Right hindlimb (tissue), 1 donor: Measurements from ENCODE around the gene SPTBN4.
"Not testable (repeated sequence)": the region's sequence is repeated elsewhere in the genome, so short reads cannot be mapped to it uniquely, and the experiment has no call there.

Source experiments
- DNase-seq: peaks from one replicate; pipeline ENCODE4 v3.0.0-alpha.2; 2018

SPTBN4 gene

DNA sequence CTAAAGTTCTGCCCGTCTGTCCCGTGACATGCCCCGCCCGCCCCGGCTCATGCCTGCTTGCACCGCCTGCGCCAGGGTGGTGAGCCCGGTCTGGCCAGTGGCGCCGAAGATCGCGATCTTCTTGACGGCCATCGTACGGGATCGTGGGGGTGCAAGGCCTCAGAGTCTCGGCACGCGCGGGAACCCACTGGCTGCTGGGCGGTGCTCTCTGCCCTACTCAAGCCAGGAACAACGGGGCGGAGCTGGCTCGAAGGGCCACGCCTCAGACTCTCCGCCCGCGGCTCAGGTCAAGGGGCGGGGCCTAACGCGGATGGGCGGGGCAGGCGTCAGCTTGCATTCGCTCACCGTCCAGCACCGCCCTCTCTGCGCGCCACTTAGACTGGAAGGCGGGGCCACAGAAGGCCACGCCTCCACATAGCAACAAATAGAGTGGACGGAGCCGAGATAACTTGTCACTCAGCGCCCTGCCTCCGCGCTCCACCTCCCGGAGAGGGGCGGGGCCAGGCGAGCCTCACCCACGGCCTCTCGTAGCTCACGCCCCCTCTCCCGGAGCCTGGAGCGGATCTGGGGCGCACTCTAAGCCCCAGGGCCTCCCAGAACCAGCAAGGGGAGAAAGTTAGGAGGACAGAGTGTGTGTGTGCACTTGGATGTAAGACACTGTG is 1.1 kb upstream of the SPTBN4 start, which contains the start of gene BLVRB:
BLVRB (minus strand) TSS at position 189 of the 662 bp plus-strand sequence; CDS start at position 132, 57 bp downstream.
- DNase-seq = peak; percentile 99

DNA sequence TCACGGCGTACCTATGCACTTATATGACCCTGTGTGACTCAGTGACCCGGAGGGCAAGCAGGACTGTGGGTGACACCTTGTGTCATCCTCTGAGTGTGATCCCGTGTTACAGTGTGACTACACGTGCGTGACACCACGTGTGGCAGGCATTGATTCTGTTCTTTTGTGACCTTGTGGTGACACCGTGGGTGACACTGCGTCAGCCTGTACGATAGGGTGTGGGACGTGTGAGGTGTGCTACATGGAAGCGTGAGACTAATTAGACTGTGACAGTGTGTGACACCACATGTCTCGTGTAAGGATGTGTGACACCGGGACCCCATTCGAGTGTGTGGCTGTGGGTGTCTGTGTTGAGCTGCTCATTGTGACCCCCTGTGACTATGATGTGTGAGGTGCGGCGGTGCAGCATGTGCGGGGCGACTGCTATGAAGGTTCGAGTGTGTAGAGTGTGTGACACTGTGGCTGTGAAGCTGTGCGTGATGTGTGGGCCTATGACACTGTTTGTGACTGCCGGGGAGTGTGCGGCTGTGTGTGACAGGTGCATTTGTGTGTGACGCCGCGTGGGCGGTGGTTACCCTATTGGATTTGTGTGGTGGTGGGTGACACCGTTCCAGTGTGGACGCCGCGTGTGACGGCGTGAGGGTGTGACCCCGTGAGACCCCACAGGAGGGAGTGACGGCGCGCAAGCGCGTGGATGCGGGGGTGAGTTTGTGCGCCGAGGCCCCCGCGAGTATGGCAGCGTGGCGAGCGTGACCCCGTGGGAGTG is 399 bp upstream of the SPTBN4 start:
- DNase-seq = peak; percentile 40

DNA sequence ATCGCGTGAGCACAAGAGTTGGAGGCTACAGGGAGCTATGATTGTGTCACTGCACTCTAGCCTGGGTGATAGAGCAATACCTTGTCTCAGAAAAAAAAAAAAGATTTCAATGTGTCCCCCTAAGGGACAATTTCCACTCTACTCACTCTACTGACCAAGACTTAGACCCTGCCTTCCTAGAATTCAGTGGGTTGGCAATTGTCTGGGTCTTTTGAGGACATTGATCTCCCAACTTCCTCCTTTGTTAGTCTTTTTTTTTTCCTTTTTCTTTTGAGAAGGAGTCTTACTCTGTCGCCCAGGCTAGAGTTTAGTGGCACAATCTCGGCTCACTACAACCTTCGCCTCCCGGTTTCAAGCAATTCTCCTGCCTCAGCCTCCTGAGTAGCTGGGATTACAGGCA is 2.2 kb downstream of the SPTBN4 start:
- no peak for DNase-seq

- DNase-seq = no peak
These were observed 4.3 kb downstream of the SPTBN4 start for GRCh38 chr19:40471111-40471510.

DNA sequence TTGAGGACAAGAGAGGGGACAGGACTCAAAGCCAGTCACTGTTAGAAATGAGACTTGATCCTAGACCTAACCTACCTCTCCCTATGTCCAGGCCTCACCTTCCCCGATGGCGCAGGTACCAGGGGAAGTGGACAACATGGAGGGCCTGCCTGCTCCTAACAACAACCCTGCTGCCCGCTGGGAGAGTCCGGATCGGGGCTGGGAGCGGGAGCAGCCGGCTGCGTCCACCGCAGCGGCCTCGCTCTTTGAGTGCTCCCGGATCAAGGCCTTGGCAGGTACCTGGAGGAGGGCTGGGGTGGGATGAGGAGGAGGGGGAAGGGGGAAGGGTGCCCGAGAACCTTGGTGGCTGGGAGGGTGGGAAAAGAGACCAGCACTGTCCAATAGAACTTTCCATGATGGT is 5.7 kb downstream of the SPTBN4 start:
- DNase-seq = no peak

GRCh38 chr19:40474737-40475136 is 7.9 kb downstream of the SPTBN4 start:
- DNase-seq = no peak

DNA sequence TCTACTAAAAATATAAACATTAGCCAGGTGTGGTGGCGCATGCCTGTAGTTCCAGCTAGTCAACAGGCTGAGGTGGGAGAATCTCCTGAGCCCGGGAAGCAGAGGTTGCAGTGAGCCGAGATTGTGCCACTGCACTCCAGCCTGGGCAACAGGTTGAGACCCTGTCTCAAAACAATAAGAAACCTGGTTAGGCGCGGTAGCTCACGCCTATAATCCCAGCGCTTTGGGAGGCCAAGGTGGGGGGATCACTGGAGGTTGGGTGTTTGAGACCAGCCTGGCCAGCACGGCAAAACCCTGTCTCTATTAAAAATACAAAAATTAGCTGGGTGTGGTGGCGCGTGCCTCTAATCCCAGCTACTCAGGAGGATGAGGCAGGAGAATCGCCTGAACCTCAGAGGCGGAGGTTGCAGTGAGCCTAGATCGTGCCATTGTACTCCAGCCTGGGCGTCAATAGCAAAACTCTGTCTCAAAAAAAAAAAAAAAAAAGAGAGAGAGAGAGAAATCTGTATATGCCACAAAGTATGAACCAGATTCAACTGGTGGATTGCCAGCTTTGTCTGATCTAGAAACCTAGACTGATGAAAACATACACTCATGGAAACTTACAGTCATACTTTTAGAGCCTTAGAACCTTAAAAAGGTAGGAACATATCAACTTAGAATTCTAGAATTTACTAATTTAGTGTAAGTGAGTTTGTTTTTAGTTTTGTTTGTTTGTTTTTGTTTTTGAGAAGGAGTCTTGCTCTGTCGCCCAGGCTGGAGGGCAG is 9.3 kb downstream of the SPTBN4 start:
- DNase-seq = not testable (repeated sequence)

- DNase-seq = no peak
These were observed 19.2 kb downstream of the SPTBN4 start for GRCh38 chr19:40486017-40486416.

- no peak for DNase-seq
These were observed 23.1 kb downstream of the SPTBN4 start for GRCh38 chr19:40489882-40490230.

- DNase-seq = no peak
These were observed 25.5 kb downstream of the SPTBN4 start for GRCh38 chr19:40492274-40492673.

GRCh38 chr19:40493778-40494177 is 27.0 kb downstream of the SPTBN4 start:
- no peak for DNase-seq

DNA sequence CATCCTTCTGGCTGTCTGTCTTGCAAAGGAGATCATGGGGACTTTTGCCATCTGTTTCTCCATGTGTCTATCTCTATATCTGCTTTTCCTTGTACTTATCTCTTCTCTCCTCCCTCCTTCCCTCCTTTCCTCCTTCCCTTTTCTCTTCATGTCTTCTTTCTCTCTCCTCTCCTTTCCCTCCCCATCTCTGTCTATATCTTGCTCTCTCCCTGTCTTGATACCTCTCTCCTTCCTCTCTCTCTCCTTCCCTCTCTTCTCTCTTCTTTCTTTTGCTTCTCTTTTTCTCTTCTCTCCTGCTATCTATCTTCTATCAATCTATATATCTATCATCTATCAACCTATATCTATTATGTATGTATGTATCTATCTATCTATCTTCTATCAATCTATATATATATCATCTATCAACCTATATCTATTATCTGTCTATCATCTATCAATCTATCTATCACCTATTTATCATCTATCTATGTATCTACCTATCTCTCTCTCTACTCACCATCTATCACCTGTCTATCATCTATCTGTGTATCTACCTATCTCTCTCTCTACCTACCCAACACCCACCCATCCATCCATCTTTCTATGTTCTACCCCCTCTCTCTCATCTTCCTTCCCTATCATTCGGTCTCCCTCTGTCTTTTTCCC is 27.5 kb downstream of the SPTBN4 start:
- DNase-seq = no peak

DNA sequence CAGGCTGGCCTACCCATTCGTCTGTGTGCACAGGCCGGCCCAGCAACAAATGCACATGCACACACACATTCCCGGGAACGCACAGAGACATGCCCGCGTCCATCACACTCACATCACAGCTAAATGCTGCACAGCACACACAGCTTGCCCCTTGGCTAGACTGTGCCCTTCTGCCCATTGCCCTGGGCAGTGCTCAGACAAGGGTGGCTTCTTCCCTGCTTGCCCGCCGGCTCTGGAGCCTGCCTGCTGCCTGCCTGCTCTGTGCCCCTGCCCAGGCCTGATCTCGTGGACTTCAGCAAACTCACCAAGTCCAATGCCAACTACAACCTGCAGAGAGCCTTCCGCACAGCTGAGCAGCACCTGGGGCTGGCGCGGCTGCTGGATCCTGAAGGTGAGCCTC is 30.4 kb downstream of the SPTBN4 start:
- no peak for DNase-seq

DNA sequence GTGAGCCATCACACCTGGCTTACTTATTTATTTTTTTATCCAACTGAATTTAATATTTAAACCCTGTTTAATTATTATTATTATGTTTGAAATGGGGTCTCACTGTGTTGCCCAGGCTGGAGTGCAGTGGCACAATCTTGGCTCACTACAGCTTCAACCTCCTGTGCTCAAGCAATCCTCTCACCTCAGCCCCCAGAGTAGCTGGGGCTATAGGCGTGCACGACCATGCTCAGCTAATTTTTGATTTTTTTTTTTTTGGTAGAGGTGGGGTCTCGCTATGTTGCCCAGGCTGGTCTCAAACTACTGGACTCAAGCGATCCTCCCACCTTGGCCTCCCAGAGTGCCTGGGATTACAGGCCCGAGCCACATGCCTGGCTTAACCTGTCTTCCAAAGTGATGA is 32.5 kb downstream of the SPTBN4 start:
- DNase-seq = no peak

DNA sequence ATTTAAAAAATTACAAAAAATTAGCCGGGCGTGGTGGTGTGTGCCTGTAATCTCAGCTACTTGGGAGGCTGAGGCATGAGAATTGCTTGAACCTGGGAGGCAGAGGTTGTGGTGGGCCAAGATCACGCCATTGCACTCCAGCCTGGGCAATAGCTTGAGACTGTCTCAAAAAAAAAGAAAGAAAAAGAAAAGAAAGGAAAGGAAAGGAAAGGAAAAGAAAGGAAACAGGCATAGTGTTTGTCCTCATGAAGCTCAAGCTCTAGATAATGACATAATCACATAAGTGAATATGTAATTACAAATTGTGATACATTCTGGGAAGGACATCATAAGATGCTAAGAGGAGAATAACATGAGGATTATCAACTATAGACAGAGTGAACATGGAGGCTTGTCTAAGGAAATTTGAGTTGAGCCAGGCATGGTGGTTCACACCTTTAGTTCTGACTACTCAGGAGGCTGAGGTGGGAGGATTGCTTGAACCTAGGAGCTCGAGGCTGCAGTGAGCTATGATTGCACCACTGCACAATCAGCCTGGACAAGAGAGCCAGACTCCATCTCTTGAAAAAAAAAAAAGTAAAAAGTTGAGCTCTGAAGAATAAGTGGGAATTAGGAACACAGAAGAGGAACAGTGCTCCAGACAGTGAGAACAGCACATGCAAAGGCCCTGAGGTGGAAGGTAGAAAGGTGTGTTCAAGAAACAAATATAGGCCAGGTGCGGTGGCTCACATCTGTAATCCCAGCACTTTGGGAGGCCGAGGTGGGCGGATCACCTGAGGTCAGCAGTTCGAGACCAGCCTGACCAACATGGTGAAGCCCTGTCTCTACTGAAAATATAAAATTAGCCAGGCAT is 34.1 kb downstream of the SPTBN4 start:
- not testable (repeated sequence) for DNase-seq

DNA sequence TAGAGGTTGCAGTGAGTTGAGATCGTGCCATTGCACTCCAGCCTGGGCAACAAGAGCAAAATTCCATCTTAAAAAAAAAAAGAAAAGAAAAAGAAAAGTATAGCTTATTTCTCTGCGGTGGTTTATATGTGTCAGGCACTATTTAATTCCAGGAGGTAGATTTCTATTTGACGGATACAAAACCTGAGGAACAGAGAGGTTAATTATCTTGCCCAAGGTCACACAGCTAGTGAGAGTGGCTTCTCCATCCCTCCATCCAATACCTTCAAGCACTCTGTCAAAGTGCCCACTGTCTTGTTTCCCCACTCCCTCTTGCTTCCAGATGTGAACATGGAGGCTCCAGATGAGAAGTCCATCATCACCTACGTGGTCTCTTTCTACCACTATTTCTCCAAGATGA is 34.8 kb downstream of the SPTBN4 start:
- no peak for DNase-seq

DNA sequence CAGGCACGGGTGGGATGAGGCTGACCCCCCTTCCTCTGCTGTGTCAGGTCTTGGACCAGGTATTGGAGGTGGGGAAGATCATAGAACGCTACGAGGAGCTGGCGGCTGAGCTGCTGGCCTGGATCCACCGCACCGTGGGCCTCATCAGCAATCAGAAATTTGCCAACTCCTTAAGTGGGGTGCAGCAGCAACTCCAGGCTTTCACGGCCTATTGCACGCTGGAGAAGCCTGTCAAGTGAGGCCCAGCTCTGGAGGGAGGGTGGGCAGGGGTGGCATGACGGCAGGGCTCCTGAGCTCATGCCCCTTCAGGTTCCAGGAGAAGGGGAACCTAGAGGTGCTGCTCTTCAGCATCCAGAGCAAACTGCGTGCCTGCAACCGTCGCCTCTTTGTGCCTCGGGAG is 35.3 kb downstream of the SPTBN4 start:
- no peak for DNase-seq

DNA sequence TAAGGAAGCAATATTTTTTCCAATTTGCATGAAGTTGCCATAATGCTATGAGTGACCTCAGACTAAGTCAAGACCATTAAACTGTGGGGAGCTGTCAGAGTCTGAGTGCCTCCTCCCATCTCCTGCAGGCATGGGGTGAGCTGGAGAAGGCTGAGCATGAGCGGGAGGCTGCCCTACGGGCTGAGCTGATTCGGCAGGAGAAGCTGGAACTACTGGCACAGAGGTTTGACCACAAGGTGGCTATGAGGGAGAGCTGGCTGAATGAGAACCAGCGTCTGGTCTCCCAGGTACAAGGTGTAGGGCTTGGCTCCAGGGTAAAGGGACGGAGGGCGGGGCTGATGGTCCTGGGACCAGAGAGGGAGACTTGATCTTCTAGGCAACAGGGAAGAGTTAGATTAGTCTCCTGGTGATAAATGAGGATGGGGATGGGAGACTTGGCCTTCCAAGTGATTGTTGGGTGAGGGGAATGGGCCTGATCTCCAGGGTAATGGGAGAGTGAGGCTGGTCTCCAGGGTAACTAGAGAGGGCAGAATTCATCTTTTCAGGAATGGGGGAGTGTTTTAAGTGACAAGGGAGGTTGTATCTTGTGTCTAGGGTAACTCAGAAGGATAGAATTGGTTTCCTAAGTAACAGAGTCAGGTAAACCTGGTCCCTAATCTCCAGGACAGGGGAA is 36.0 kb downstream of the SPTBN4 start:
- no peak for DNase-seq

DNA sequence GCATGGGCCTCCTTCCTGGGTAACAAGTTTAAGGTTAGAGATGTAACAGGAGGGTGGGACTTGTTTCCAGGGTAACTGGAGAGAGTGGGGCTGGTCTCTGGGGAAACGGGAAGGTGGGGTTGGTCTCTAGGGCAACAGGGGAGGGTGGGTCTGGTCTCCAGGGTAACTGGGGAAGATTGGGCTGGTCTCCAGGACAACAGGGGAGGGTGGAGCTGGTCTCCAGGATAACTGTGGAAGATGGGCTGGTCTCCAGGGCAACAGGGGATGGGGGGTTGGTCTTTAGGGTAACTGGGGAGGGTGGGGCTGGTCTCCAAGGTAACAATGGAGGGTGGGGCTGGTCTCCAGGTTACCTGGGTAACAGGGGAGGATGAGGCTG is 36.5 kb downstream of the SPTBN4 start:
- no peak for DNase-seq

- no peak for DNase-seq
These were observed 39.3 kb downstream of the SPTBN4 start for GRCh38 chr19:40506099-40506498.

DNA sequence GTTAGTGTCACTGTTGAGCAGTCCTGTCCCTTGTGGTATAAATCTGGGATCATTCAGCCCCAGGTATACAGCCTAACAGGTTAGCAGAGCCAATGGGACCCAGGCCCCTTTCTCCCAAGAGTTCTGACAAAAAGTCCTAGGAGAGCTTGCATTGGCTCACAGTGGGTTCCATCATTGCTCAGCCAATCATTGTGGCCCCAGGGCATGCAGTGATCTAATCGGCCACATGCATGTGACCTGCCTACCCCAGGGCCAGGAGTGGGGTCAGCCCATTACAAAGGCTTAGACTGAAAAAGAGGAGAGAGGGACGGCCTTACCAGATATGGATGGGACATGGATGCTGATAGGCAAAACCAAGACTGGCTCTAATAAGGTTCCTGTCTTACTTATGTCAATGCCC is 41.1 kb downstream of the SPTBN4 start:
- no peak for DNase-seq

DNA sequence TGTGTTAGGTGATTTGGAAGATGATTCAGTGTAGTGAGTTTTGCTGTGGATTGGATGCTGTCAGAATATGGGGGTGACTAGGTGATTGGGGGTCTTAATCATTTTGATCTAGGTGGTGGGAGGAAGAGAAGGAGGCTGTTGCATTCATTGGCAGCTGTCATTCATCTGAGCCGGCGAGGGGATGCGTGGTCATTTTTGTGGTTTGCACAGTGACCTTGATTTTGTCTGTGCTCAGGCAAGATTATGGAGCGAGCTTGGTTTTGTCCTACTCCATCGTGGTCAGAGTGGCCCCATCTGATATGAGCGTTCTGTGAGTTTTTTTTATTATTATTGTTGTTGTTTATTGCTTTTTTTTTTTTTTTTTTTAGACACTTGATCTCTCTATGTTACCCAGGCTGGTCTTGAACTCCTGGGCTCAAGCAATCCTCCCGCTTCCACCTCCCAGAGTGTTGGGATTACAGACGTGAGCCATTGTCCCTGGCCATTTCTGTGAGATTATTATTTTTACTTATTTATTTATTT is 42.0 kb downstream of the SPTBN4 start:
- DNase-seq = no peak
